Activated gamma-delta T cell treated with anti-CD3 and anti-CD28 coated beads, Interleukin-2, amount 50 U/mL, for 16 hours (primary cell): ENCODE measurements around the gene PIGX.

Experiments
- DNase-seq: peaks from one replicate; pipeline ENCODE4 v3.0.0-alpha.2; 2020; ENCODE audit warnings: low read depth

The PIGX gene

DNA sequence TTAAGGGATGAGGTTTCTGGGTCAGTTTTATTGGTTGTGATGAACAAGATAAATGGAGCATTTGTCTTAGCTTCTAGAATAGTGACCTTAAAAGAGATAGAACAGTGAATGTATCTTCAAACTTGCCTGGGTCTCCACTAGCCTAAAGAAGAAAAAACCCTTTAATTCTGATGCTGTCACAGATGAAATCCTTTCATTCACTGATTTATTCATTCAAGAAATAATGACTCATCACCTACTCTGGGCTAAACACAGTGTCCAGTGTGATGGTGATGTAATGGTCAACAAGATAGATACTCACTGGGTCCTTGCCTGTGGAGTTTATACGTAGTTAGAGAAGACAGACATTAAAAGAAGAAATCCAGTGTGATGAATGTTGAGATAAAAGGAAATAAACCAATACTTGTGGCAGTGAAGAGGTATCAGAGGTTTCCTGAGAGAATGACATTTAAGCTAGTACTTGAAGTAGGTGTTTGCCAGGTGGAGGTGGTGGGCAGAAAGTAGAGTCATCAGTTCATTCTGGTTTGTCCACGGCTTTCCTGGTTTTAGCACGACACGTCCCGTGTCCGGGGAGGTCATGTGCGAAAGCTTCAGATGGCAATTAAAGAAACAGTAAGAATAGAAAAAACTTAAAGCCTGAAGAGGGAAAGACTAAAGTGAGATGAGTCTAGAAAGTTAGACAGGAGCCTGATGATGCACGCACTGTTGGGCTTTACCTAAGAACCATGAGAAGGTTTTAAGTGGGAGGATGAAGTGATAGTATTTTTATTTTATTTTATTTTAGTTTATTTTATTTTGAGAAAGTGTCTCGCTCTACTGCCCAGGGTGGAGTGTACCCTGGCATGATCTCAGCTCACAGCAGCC lies 45.9 kb downstream of the PIGX start:
- DNase-seq = no peak

DNA sequence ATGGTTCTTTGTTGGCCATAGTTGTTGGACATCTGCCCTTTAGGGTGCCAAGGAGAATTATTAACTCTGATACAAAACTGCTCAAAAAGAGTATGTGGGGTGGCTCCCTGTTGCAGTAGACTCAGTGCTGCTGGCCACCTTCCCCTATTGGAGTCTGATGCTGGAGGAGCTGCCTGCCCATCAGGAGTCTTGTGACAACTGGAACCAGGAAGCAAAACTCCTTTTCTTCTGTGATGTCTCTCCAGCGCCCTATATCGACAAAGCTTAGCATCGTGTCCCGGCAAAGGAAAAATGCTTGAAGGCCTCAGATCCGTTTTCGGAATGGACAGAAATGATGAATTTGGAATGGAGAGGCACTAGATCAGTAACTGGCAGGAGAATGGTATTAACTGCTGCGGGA lies 51.0 kb downstream of the PIGX start:
- DNase-seq = no peak

DNA sequence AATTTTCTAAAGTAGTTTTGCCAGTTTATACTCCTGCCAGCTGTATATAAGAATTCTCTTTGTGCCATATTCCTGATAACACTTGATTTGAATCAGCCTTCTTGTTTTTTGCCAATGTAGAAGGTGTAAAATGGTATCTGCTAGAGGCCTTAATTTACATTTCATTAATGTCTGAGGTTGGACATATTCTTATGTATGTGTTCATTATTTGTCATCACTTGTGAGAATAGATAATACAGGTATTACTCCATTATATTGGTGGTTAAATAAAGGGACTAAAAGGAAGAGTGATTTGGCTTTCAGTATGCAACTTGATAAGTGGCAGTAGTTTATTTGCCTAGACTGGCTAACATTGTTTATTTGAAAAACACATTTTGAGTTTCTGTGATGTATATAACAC lies 53.3 kb downstream of the PIGX start:
- no peak for DNase-seq

DNA sequence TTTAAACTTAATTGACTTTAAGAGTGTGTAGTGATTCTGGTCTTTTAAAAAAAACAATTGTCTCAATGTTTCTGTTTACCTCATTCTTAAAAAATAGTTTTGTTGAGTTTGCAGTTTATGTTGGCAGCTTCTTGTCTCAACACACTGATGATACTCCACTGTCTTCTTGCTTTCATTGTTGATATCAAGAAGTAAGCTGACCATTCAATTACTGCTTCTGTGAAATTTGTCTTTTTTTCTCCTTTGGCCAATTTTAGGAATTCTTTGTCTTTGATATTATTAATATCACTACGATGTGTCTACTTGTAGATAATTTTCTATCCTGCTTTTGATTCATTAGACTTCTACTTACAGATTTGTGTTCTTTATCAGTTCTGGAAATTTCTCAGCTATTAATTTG lies 58.9 kb downstream of the PIGX start:
- DNase-seq = no peak

DNA sequence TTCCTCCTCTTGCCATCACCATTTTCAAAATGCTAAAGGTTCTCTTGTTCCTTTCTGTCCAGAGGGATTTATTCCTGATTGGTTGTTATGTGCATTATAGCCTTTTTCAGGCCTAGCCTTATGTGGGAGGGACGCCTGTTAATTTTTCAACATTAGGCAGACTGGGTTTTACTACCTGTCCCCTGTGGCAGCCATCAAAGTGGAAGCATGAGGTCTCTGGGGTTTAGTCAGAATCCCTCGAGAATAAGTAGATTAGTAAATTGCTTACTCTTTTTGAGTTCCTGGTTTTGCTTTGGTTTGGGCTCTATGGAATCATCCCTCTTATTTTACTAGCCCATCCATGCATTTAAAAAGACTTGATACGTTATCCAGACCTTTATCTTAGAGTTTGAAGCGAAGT lies 59.9 kb downstream of the PIGX start:
- no peak for DNase-seq

DNA sequence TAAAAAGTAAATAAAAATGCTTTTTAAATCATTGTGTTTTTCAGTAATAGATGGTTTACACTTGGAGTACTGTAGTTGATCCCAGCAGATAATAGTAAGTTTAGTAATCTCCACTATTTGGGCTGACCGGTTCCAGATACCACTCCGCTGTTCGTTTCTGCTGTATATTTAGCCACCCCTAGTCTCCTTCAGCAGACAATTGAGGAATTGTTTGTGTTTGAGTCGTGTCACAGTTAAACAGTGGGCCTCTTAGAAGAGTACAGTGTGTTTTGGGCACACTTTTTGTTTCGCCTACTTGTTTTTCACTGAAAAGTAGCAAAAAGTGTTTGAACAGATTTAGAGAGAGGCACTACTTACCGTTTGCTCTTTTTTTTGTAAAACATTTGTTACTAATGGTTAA lies 60.7 kb downstream of the PIGX start:
- DNase-seq = no peak

DNA sequence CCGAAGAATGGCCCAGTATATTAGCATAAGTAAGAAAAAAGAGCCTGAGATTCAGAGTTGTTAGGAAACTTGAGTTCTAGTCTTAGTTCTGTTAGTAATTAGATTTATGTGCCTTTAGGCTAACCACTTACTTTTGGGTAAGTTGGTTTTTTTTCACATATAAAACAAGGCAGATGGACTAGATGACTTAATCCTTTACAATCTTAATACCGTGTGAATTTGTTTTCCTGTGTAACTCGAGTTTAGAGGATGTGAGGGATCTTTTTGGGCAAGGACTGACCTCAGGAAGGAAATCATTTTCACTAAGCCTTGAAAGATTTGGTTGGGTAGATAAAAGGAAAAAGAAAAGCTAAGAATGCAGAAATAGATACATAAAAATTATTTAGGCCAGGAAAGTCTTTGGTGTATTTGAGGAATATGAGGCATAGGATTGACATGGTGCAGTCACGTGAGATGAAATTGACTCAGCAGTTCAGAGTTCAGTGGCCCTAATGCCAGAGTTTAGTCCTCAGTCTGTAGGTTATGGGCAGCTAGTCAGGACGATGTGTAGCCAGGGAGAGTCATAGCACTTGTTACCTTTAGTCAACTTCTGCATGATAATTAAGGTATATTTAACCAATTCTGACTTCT lies 62.1 kb downstream of the PIGX start:
- DNase-seq = no peak

DNA sequence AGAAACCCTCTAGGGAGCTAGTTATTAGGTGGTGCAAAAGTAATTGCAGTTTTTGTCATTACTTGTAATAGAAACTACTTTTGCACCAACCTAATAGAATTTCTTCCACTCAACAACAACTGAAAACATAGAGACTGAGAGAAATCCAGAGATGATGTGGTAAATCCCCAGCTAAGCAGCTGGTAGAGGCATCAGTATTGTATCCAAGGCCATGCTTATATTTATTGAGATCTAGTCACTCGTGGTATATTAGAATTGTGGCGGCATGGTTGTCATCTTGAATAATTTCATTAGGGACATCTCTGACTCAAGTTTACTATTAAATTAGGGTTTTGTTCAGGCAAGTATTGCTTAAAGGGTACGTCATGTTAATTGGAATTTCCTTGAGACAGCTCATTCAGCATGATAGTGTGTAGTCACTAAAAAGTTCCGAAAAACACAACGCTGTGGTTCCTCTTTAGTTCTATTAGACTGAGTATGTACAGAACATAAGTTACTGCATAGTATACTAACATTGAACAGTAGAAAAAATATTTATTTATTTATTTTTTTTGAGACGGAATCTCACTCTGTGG lies 62.8 kb downstream of the PIGX start:
- no peak for DNase-seq

DNA sequence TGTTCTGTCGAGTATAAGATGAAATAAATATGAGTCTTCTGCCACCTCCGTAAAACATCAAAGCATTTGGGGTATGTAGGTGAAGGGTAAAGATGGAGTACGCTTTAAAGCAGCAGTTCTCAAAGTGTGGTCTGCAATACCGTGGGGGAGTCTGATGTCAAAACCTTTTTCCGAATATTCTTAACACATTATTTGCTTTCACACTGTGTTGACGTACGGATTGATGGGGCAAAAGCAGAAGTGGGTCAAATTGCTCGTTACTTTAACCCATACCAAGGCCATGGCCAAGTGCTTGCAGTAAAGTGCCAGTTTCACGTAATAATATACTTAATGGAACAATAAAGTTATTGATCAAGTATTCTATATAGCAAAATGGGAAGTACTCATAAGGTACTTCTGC lies 63.8 kb downstream of the PIGX start:
- no peak for DNase-seq

DNA sequence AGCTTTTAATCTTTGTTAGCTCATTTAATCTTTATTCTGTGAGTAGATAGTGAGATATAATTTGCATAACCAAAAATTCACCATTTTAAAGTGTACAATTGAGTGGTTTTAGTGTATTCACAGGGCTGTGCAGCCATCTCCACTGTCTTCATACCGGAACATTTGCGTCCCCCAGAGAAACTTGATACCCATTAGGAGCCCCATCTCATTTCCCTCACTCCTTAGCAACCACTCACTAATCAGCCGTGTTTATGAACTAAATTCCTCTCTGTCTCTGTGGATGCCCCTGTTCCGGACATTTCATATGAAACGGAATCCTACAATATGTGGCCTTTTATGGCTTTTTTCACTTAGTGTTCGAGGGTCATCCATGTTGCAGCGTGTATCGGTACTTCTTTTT lies 65.7 kb downstream of the PIGX start:
- DNase-seq = no peak

DNA sequence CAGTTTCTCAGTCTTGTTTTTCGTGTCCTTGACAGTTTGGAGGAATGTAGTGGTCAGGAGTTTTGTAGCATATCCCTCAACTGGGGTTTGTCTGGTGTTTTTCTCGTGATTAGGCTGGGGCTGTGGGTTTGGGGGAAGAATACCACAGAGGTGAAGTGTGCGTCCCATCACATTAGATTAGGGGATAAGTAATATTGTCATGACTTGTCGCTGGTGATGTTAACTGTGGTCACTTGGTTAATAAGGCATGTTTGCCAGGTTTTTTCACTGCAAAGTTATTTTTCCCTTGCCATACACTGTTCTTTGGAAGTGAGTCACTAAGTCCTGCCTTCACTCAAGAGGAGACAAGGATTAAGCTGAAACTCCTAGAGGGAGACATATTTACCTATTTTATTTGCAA lies 66.6 kb downstream of the PIGX start:
- no peak for DNase-seq

DNA sequence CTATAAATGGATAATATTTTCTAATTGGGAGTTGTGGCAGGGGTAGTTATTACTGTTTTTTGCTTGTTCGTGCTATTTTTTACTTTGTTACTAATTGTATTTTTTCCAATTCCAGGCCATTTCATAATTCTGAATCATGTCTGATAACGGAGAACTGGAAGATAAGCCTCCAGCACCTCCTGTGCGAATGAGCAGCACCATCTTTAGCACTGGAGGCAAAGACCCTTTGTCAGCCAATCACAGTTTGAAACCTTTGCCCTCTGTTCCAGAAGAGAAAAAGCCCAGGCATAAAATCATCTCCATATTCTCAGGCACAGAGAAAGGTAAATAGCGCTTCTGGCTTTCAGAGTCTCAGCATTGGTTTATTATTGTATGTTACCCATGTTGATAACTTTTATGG lies 70.3 kb downstream of the PIGX start:
- DNase-seq = no peak
